Measurements from ENCODE around the gene PCSK2. TPM values are rescaled to one million over a fixed set of nuclear protein-coding genes. Genes with fewer than 3 reads are reported as not detected.

Gene PCSK2
- total and polyA plus RNA-seq, 2 of the 8 experiments (the other 6 are each of a cell fraction or from before 2014, with no cell fraction given) = 1.9 to 4.2 TPM

DNA sequence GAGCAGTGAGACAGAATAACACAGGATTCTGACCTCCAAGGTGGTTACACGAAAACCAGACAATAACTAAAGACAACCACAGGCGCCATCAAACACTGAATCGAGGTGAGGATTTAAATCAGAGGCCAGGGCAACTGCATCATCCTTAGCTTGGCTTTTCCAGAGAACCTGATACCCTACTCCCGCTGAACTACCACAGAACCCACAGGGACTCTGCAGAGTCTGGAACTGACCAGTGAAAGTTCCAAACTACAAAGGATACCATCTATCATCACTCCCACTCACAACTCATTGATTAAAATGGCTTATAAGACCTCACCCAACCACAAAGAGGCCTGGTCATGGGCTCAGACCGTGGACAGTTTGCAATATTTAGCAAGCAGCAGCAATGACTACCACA, 219.3 kb downstream of the PCSK2 start (continued):
- TF ChIP-seq ATF2 (IDR thresholded peaks at IDR 0.05; ENCODE audit: low read length) (no peak), RNF2 (IDR thresholded peaks at IDR 0.05; ENCODE audit: borderline replicate concordance, low read depth, low read length, missing control alignments, poor library complexity, severe bottlenecking) (no peak), SIN3A (conservative IDR thresholded peaks at IDR 0.05 in 1 of 2, IDR thresholded peaks at IDR 0.05 in 1 of 2; ENCODE audit: low read depth in 1 of 2, low read length in 2 of 2) (no peak), CREB1 (IDR thresholded peaks at IDR 0.05) (no peak)

All from H1 (cell line).